ACC112 (cell line): ENCODE data around the gene R3HDML.

Source experiments
- H2AFZ ChIP-seq: fragments of 200-600 bp; sonication (generic); one replicate; pipeline ENCODE4 v1.6.0; 2017; ENCODE audit warnings: antibody characterized with exemption, low read length; ENCODE audit not compliant: unreplicated experiment
- H3K27ac ChIP-seq: fragments of 200-600 bp; sonication (generic); 2 replicates; pipeline ENCODE4 v1.5.1; 2014; ENCODE audit warnings: low read depth, mild to moderate bottlenecking, antibody characterized with exemption, low read length, moderate library complexity
- H3K27me3 ChIP-seq: fragments of 200-600 bp; sonication (generic); 2 replicates; pipeline ENCODE4 v1.6.1; 2014; ENCODE audit warnings: mild to moderate bottlenecking, antibody characterized with exemption, low read length, moderate library complexity, mixed read lengths; ENCODE audit not compliant: insufficient read depth
- H3K36me3 ChIP-seq: fragments of 200-600 bp; sonication (generic); 2 replicates; pipeline ENCODE4 v1.6.1; 2016; ENCODE audit warnings: mild to moderate bottlenecking, antibody characterized with exemption, low read length, moderate library complexity, mixed read lengths; ENCODE audit not compliant: insufficient read depth
- H3K4me1 ChIP-seq: fragments of 200-600 bp; sonication (generic); one replicate; pipeline ENCODE4 v1.6.1; 2016; ENCODE audit warnings: low read length, mixed read lengths; ENCODE audit not compliant: insufficient read depth, unreplicated experiment, control insufficient read depth
- H3K4me3 ChIP-seq: fragments of 200-600 bp; sonication (generic); 2 replicates; pipeline ENCODE4 v1.5.1; 2014; ENCODE audit warnings: mild to moderate bottlenecking, low read depth, low read length
- H3K79me2 ChIP-seq: fragments of 200-600 bp; sonication (generic); one replicate; pipeline ENCODE4 v1.6.0; 2016; ENCODE audit warnings: low read length; ENCODE audit not compliant: control insufficient read depth, unreplicated experiment, insufficient read depth

Gene R3HDML

DNA sequence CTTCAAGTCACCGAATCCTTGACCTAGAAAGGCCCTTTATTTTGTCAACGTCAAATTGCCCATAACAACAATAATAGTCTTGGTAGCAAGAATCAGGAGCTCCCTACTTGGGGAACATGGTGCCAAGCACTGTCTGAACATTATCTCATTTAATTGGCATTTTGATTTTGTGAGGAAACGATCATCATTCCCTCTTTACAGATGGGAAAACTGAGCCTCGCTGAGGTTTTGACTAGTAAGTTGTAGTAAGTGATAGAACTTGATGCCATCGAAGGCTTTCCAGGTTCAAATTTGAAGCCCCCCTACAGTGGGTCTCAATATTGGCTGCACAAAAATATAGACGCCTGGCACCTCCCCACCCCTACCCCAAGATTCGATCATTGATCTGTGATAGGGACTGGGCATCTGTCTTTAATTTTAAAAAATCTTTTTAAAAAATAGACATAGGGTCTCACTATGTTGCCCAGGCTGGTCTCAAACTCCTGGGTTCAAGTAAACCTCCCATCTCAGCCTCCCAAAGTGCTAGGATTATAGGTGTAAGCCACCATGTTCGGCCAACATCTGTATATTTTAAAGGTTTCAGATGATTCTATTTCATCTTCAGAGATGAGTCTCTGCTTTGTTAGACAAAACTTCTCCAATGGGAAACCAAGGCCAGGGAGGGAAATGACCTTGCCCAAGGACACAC, 55.4 kb downstream of the R3HDML start:
- Histone ChIP-seq H3K79me2 (no peaks in the 10 kb centered on the region), H3K4me3 (no peak overlapping the region), H2AFZ (no peak overlapping the region), H3K27ac (no peak overlapping the region), H3K36me3 (no peaks in the 10 kb centered on the region), H3K27me3 (peaks cover 5% of the 10 kb centered on the region; the same call in 1 of the 2 replicates), H3K4me1 (no peaks in the 10 kb centered on the region)

DNA sequence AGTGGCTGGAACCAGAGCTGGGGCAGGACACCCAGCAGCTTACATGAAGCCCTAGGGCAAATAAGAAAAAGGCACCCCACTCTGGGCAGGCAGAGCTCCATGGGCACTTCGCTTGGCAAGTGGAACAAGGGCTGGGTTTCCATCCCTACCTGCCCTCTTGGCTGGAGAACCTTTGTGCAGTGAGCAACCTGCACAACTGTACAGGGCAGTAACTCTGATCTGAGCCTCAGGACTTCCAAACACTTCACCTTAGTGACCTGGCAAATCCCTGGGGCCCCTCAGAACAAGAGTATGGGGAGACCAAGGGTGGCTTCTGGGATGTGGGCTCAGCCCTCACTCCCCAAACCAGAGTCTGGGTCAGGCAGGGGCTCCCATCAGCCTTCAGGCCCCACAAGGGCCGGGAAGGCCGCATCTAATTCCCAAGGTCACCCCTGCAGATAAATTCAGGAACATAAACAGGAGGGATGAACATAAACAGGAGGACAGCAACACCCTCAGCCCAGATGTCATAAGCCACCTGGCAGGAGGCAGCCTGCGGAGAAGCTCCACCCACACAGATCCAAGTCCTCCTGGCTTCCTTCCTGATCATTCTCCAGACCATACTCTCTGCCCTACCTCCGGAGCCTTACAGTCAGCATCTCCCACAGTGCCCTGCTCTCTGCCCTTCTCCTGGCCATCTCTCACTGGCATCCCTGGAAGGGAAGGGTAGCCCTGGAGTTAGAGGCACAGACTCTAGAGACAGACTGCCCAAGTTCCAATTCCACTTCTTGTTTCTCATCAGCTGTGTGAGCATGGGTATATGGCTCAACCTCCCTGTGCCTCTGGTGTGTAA, 56.1 kb downstream of the R3HDML start:
- H3K4me3 ChIP-seq: no peak overlapping the region
- peaks cover 3% of the 10 kb centered on the region for H3K4me1 ChIP-seq
- no peaks in the 10 kb centered on the region for H3K36me3 ChIP-seq
- no peak overlapping the region for H3K27ac ChIP-seq
- peaks cover 5% of the 10 kb centered on the region; the same call in 1 of the 2 replicates for H3K27me3 ChIP-seq
- H3K79me2 ChIP-seq: no peaks in the 10 kb centered on the region
- no peak overlapping the region for H2AFZ ChIP-seq

DNA sequence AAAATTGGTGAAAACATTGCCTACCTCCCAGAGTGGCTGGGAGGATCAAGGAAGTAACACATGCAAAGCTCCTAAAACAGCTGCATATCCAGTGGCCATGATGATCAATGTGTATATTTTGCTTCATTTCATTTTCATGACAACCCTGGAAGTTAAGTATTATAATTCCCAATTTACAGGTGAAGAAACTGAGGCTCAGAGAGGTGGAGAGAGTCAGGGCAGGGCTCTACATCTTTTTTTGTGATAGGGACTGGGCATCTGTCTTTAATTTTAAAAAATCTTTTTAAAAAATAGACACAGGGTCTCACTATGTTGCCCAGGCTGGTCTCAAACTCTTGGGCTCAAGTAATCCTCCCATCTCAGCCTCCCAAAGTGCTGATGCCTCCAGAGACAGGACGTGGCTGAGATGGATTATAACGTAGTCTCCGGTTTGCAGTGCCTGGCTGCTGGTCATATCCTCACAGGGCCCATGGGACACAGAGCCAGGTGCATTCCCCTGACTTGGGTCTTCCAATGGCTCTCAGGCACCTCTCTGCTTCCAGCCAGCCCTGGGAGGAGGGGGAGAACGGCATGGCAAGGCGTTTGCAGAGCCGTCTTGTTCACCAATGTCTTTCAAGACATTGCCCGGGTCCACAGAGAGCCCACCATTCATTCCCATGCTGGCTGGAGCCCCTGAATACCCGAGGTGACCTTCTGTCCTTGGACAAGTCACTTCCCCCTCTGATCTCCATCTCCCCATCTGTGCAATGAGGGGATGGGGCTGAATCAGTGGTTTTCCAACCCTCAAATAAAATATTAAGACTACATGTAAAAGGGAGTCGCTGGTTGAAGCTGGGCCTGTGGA, 57.0 kb downstream of the R3HDML start:
- peaks cover 3% of the 10 kb centered on the region for H3K4me1 ChIP-seq
- H3K27me3 ChIP-seq: peaks cover 5% of the 10 kb centered on the region; the same call in 1 of the 2 replicates
- H3K79me2 ChIP-seq: no peaks in the 10 kb centered on the region
- no peaks in the 10 kb centered on the region for H3K36me3 ChIP-seq
- no peak overlapping the region for H2AFZ ChIP-seq
- no peak overlapping the region for H3K27ac ChIP-seq
- no peak overlapping the region for H3K4me3 ChIP-seq

DNA sequence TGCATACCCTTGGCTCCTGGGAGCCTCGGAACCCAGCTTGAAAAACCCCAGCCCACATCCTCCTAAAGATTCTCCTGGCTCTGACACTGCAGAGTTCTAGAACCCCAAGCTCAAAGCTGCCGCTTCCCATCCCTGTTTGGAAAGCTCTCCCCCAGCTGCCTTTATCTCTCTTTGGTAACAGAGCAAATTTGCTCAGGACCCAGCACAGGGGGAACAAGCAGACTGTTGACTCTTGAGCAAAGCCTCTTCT, 57.5 kb downstream of the R3HDML start:
- no peak overlapping the region for H2AFZ ChIP-seq
- no peak overlapping the region for H3K4me3 ChIP-seq
- H3K27me3 ChIP-seq: peaks cover 5% of the 10 kb centered on the region; the same call in 1 of the 2 replicates
- peaks cover 3% of the 10 kb centered on the region for H3K4me1 ChIP-seq
- no peaks in the 10 kb centered on the region for H3K36me3 ChIP-seq
- no peaks in the 10 kb centered on the region for H3K79me2 ChIP-seq
- no peak overlapping the region for H3K27ac ChIP-seq

DNA sequence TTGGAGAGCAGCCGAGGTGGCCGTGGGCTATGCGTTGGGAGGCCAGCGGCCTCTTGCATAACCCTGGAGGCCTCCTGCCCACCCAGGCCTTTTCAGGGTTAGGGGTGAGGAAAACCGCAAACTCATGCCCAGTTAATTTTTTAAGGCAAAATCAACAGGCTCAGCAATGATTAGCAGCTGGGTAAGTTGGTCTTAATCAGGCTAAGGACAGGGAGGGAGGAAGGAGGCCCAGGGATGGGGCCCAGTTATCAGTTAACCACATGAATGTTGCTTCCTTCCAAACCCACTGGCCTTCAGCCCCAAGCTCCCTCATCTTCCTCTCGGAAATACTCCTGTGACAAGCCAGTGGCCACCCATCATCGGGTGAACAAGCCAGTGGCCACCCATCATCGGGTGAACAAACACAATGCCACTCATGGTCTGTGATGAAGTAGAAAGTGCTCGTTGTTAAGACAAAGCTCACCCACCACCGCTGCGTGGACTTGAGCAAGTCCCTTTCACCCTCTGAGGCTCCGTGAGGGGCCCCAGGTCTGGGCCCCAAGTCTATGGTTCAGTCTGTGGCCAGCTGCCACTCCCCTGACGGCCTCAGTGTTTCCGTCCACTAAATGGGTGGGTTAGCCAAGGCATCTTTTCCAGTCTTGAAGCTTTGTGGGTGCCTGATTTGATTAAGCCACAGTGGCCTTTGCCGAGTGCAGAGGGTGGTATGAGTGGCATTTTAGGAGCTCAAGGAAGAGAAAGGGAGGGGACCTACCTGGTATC, 58.0 kb downstream of the R3HDML start:
- H2AFZ ChIP-seq: no peak overlapping the region
- H3K79me2 ChIP-seq: no peaks in the 10 kb centered on the region
- peaks cover 5% of the 10 kb centered on the region; the same call in 1 of the 2 replicates for H3K27me3 ChIP-seq
- no peak overlapping the region for H3K4me3 ChIP-seq
- peaks cover 3% of the 10 kb centered on the region for H3K4me1 ChIP-seq
- H3K36me3 ChIP-seq: no peaks in the 10 kb centered on the region
- no peak overlapping the region for H3K27ac ChIP-seq

DNA sequence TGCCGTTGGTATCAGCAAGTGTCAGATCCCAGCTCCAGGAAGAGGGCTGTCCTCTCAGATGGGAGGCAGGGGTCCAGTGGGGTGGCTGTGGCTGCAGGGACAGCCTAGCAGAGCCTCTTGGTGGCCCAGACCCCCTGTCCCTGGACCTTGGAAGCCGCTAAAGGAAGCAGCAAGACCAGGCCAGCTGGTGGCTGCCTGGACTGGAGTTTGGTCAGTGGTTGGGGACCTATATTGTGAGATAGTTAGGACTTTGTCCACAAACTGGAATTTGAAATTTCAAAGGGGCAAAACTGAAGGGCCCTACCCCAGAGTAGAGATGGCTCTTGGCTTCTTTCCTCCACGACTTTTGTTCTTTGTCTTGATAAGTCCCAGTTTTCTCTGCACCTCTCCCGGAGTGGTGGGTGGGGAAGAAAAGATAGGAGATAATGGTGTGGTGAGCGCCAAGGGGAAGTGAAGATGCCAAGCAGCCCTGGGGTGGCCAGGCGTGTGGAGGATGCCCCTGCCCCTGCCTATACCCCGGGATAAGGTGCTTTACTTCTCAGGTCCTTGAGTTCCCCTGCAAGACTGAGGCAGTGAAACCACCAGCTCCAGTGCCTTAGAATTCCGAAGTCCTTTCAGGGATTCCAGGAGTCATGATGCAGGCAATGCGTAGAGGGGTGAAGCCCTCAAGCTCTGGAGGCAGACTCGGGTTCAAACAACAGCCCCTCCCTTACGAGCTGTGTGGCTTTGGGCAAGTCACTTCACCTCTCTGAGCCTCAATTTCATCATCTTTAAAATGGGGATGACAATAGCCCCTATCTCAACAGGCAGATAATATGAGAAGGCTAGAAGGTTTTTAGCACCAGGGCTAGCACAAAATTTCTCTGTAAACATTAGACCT, 58.9 kb downstream of the R3HDML start:
- peaks cover 5% of the 10 kb centered on the region; the same call in 1 of the 2 replicates for H3K27me3 ChIP-seq
- H2AFZ ChIP-seq: no peak overlapping the region
- H3K4me1 ChIP-seq: peaks cover 3% of the 10 kb centered on the region
- H3K79me2 ChIP-seq: no peaks in the 10 kb centered on the region
- no peak overlapping the region for H3K4me3 ChIP-seq
- H3K27ac ChIP-seq: no peak overlapping the region
- H3K36me3 ChIP-seq: no peaks in the 10 kb centered on the region

DNA sequence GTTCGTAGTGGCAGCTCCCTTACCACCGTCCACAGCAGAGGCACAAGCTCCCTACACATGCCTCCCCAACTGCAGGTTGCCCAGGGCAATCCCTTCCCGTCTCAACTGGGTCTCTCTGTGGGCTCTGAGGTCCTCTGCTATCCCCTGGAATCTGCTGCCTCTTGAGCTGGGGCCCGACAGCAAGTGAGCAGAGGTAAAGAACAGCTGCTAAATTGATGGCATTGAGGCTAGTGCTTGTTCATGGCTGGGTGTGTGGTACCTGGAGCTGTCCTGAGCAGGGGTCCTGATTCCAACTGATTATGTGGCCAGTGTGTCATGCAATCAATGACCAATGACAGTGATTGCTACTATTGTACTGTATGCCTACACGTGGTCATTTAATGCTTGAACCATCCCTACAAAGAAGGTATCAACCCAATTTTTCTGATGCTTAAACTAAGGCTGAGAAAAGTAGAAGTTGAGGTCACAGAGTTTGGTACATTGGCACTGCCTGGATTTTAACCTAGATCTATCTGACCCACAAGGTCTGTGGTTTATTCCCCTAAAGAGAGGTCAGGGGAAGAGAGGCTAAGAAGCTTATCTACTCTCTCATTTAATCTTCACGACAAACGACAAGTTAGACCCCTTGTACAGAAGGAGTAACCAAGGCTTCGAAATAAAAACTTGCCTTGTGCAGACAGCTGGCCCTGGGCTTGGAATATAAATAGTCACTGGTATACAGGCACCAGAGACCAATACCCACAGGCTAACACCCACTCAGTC, 59.7 kb downstream of the R3HDML start:
- H3K36me3 ChIP-seq: no peaks in the 10 kb centered on the region
- peaks cover 3% of the 10 kb centered on the region for H3K4me1 ChIP-seq
- H3K27ac ChIP-seq: no peak overlapping the region
- peaks cover 5% of the 10 kb centered on the region; the same call in 1 of the 2 replicates for H3K27me3 ChIP-seq
- H3K79me2 ChIP-seq: no peaks in the 10 kb centered on the region
- H2AFZ ChIP-seq: no peak overlapping the region
- H3K4me3 ChIP-seq: no peak overlapping the region

DNA sequence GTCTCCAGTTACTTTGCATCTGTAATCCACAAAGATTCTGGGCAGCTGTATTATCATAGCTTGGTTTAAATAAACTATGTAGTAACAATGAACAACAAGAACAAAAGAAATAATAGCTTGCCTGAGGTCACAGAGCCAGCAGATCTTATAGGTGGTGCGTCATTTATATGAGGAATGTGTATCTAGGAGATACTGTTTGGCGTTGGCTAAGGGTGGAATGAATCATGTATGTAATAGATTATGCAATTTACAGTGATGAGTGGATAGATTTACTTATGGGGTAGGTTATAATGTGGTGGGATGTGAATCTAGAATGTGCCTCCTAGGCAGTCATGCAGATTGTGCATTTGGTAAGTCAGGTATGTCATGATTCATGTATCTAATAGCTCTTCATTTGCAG, 61.5 kb downstream of the R3HDML start:
- no peaks in the 10 kb centered on the region for H3K36me3 ChIP-seq
- H2AFZ ChIP-seq: no peak overlapping the region
- H3K27me3 ChIP-seq: peaks cover 5% of the 10 kb centered on the region; the same call in 1 of the 2 replicates
- peak overlapping the region; percentile 19; the same call in 1 of the 2 replicates for H3K27ac ChIP-seq
- H3K79me2 ChIP-seq: no peaks in the 10 kb centered on the region
- H3K4me3 ChIP-seq: no peak overlapping the region
- peaks cover 3% of the 10 kb centered on the region for H3K4me1 ChIP-seq

DNA sequence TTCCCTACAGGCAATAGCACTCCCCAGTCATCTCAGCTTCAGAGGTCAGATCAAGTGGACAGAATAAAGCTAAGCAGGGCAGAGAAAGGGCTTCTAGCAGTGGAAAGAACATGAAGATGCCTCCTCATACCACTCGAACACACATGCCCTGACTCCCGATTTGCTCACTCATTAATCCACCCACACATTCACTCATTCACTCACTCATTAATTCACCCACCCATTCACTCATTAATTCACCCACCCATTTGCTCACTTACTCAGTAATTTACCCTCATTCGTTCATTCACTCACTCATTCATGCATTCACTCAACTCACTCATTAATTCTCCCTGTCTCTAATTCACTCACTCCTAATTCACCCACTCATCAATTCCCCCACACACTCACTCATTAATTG, 62.6 kb downstream of the R3HDML start:
- H3K27me3 ChIP-seq: peaks cover 5% of the 10 kb centered on the region; the same call in 1 of the 2 replicates
- H3K27ac ChIP-seq: no peak overlapping the region
- H3K4me1 ChIP-seq: peaks cover 3% of the 10 kb centered on the region
- H3K36me3 ChIP-seq: no peaks in the 10 kb centered on the region
- no peaks in the 10 kb centered on the region for H3K79me2 ChIP-seq
- no peak overlapping the region for H3K4me3 ChIP-seq
- H2AFZ ChIP-seq: no peak overlapping the region
